ENCODE data around the gene MTUS2.

Gene MTUS2

GRCh38 chr13:29459813-29460355 lies 639.7 kb downstream of the MTUS2 start:
- no peak for DNase-seq

GRCh38 chr13:29464105-29464679 lies 644.1 kb downstream of the MTUS2 start:
- DNase-seq: no peak

- DNase-seq: no peak
Measured at GRCh38 chr13:29465741-29466293, 645.7 kb downstream of the MTUS2 start.

GRCh38 chr13:29471551-29471950 lies 651.4 kb downstream of the MTUS2 start:
- no peak for DNase-seq

- peak; percentile 29 for DNase-seq
Measured at GRCh38 chr13:29472332-29472961, 652.3 kb downstream of the MTUS2 start.

- DNase-seq: no peak
Measured at GRCh38 chr13:29473166-29473565, 653.0 kb downstream of the MTUS2 start.

GRCh38 chr13:29474991-29475390 lies 654.9 kb downstream of the MTUS2 start:
- no peak for DNase-seq

- DNase-seq: no peak
Measured at GRCh38 chr13:29476046-29476445, 655.9 kb downstream of the MTUS2 start.

GRCh38 chr13:29479716-29480492 lies 659.8 kb downstream of the MTUS2 start:
- no peak for DNase-seq

GRCh38 chr13:29480893-29481525 lies 660.9 kb downstream of the MTUS2 start:
- no peak for DNase-seq

- DNase-seq: no peak
Measured at GRCh38 chr13:29481603-29482002, 661.5 kb downstream of the MTUS2 start.

- DNase-seq: no peak
Measured at GRCh38 chr13:29482504-29482903, 662.4 kb downstream of the MTUS2 start.

GRCh38 chr13:29483211-29483610 lies 663.1 kb downstream of the MTUS2 start:
- no peak for DNase-seq

- no peak for DNase-seq
Measured at GRCh38 chr13:29483623-29484022, 663.5 kb downstream of the MTUS2 start.

GRCh38 chr13:29484236-29484635 lies 664.1 kb downstream of the MTUS2 start:
- DNase-seq: no peak

- no peak for DNase-seq
Measured at GRCh38 chr13:29484796-29485195, 664.7 kb downstream of the MTUS2 start.

- no peak for DNase-seq
Measured at GRCh38 chr13:29486551-29486950, 666.4 kb downstream of the MTUS2 start.

- no peak for DNase-seq
Measured at GRCh38 chr13:29487466-29488454, 667.6 kb downstream of the MTUS2 start.

- no peak for DNase-seq
Measured at GRCh38 chr13:29489650-29490560, 669.8 kb downstream of the MTUS2 start.

GRCh38 chr13:29490561-29490885 lies 670.4 kb downstream of the MTUS2 start:
- DNase-seq: no peak

- no peak for DNase-seq
Measured at GRCh38 chr13:29491248-29491647, 671.1 kb downstream of the MTUS2 start.
